HG02884 (cell line): ENCODE measurements around the gene CDHR1.
"Not testable (repeated sequence)": the region's sequence is repeated elsewhere in the genome, so short reads cannot be mapped to it uniquely, and the experiment has no call there.

ENCODE experiments used
- ATAC-seq: cut with Tn5 transposase; IDR thresholded peaks from one replicate; pipeline ENCODE4 v1.9.1; 2021; ENCODE audit warnings: mild to moderate bottlenecking, moderate library complexity; ENCODE audit not compliant: unreplicated experiment

CDHR1 gene

GRCh38 chr10:84194424-84195043, at the start of gene CDHR1:
Gene CDHR1 (plus strand): TSS chr10:84194537. CDS start chr10:84194761, 224 bp downstream.
- peak; percentile 77 for ATAC-seq

DNA sequence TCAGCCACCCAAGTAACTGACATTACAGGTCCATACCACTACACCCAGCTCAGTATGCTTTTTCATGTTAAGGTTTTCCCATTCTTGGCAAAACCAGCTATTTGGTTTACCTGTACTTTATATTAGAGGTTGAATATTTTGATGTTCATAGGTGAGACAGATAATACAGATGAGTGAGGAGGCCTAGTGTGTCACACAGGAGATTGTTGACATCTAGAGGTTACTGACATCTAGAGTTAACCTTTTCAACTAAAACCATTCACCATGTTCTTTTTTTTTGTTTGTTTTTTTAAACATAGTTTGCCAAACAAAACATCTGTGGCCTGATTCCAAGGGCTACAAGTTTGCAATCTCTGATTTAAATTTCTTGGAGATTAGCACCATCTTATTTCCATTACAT, 47.0 kb upstream of the CDHR1 start:
- no peak for ATAC-seq

- ATAC-seq: peak; percentile 79
These were observed 46.2 kb upstream of the CDHR1 start for GRCh38 chr10:84148006-84148597.

GRCh38 chr10:84149854-84150253, 44.5 kb upstream of the CDHR1 start:
- ATAC-seq: no peak

- ATAC-seq: no peak
These were observed 41.6 kb upstream of the CDHR1 start for GRCh38 chr10:84152769-84153168.

- ATAC-seq: no peak
These were observed 38.8 kb upstream of the CDHR1 start for GRCh38 chr10:84155521-84155920.

GRCh38 chr10:84156009-84156408, 38.3 kb upstream of the CDHR1 start:
- no peak for ATAC-seq

DNA sequence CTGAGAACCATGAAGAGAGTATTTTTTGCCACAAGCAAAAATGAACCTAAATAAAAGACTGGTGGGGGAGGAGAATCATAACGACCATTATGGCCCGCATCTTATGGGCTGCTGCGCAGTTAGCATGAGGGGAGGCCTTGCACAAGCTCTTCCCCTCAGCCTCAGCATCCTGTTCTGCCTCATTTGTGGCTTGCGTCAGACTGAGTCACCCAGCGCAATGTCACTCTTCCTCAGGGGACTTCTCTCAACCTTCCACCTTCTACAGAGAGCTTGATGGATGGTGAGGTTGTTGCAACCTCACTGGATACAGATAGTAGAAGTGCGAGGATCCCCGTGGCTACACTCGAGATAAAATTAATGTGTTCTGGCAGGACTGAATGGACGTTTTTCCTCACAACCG, 37.6 kb upstream of the CDHR1 start:
- ATAC-seq: no peak

- no peak for ATAC-seq
These were observed 36.3 kb upstream of the CDHR1 start for GRCh38 chr10:84158061-84158460.

- no peak for ATAC-seq
These were observed 35.8 kb upstream of the CDHR1 start for GRCh38 chr10:84158550-84158949.

DNA sequence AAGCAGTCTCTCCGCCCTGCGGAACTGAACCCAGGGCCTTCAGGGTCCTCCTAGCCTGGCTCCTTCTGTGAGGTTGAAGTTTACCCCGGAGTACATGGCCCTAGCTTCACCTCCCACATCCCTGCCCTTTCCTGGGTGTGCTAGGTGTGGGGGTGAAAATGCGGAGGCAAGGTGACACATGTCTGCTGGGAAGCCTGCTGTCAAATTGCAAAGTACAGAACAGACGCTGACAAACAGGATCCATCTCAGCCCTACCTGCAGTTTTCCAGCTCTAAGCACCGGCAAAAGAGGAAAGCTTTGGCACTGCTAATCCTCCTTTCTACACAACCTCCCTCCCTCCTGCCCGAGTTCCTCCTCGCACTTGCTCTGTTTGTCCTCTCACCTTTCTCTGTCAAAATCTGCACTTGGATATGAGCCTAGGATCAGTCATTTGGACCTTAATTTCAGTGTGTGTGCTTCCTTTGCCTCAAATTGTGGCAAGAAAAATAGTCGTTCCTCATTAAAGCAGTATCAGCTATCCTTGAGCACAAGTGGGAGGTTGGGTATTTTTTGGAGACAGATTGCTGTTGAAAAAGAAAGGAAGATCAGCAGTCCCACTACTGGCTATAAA, 35.2 kb upstream of the CDHR1 start:
- no peak for ATAC-seq

- ATAC-seq: no peak
These were observed 33.5 kb upstream of the CDHR1 start for GRCh38 chr10:84160663-84161362.

GRCh38 chr10:84163996-84164395, 30.3 kb upstream of the CDHR1 start:
- ATAC-seq: no peak

DNA sequence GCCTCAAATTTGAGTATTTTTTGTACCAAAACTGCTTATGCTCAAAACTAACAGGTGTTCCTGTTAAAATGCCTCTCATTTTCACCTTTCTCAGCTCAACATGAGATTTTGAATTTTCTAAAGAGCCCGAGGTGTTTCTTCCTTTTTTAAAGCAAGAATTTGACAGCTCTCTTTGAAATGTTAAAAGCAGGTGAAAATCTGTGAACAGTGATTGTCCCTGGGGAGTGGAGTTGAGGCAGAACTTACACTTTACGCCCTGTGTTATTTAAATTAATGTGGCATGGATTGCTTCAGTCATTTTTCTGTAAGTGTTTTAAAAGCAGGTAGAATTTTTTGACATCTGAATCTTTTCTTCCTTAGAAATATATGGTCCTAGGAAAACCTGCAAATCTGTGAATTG, 29.9 kb upstream of the CDHR1 start:
- no peak for ATAC-seq

DNA sequence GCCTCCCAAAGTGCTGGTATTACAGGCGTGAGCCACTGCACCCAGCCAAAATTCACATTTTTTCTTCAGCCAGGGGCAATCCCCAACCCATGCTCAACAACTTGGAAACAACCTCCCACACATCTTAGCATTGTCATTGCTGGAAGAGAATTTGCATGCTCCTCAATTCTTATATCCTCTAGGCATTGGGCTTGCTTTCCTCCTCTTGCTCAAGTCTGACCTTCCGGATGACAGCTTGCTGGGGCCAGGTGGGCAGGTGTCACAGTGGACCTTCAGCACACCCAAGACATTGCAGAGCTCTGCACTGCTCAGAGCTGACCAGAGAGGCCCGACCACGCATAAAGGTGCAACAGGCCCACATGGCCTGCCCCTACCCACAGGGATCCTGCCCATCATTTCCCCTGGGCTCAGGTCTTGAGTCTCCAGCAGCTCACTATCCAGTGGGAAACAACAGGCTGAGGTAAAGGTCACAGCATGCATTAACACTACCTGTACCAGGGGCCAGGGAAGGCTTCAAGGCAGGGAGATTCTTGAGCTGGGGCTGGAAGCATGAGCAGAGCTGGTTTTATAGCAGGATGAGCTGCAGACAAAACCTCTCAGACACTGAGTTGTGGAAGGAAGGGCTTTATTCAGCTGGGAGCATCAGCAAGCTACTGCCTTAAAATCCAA, 27.6 kb upstream of the CDHR1 start:
- peak; percentile 51 for ATAC-seq

DNA sequence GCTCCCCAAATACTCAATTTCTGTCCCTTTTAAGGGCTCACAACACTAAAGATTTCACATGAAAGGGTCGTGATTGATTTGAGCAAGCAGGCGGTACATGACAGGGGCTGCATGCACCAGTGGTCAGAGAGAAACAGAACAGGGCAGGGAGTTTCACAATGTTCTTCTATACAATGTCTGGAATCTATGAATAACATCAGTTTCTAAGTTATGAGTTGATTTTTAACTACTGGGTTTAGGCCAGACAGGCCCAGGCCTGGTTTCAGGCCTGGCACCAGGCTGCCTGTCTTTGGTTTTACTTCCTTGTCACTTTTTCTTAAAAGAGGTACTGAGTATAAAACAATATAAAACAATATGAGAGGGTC, 27.1 kb upstream of the CDHR1 start:
- peak; percentile 9 for ATAC-seq

DNA sequence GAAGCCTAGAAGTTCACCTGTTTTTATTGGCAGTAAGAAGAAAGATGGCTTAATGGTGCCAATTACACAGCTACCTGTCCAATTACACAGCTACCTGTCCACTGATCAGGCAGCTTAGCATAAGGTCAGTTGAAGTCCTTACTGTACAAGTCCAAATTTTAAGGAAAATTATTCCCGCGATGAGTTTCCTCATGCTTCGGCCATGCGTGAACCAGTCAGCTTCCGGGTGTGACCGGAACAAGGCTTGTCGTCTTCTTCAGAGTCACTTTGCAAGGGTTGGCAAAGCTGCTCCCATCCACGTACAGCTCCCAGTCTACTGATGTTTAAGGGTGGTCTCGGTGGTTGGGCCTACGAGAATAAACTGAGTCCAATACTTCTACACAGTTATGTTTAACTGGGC, 26.0 kb upstream of the CDHR1 start:
- ATAC-seq: not testable (repeated sequence)

DNA sequence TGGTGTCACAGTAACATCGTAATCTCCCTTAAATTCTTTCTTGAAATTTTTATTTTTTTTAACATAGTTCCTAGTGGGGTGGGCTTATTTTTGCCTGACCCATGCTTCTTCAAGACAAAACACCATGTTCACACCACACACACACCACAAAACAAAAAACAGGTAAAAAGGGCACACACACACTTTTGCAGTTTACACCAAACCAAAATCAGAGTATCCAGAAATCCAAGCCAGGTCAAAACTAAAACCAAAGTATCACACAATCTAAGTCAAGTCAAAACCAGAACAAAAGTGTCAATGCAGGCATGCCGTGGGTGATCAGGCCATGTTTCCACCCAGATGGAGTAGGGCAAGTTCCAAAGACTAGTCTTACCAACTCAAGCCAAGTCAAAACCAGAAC, 23.1 kb upstream of the CDHR1 start:
- ATAC-seq: not testable (repeated sequence)

DNA sequence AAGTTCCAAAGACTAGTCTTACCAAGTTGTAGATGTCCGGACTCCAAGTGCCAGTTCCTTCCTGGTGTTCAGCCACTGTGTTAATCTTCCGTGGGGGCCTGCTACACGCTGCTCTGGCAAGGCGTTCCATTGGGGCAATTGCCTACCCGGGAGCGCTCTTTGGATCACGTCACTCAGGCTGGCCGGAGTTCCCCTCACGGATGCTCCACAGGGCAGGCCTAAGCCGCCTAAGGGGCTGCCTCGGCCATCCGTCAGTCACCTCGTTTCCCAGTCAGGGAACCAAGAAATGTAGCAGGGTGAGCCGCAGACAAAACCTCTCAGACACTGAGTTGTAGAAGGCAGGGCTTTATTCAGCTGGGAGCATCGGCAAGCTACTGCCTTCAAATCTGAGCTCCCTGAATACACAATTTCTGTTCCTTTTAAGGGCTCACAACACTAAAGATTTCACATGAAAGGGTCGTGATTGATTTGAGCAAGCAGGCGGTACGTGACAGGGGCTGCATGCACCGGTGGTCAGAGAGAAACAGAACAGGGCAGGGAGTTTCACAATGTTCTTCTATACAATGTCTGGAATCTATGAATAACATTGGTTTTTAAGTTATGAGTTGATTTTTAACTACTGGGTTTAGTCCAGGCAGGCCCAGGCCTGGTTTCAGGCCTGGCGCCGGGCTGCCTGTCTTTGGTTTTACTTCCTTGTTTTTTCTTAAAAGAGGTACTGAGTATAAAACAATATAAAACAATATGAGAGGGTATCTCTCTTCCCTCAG, 22.5 kb upstream of the CDHR1 start:
- ATAC-seq: peak; percentile 34

DNA sequence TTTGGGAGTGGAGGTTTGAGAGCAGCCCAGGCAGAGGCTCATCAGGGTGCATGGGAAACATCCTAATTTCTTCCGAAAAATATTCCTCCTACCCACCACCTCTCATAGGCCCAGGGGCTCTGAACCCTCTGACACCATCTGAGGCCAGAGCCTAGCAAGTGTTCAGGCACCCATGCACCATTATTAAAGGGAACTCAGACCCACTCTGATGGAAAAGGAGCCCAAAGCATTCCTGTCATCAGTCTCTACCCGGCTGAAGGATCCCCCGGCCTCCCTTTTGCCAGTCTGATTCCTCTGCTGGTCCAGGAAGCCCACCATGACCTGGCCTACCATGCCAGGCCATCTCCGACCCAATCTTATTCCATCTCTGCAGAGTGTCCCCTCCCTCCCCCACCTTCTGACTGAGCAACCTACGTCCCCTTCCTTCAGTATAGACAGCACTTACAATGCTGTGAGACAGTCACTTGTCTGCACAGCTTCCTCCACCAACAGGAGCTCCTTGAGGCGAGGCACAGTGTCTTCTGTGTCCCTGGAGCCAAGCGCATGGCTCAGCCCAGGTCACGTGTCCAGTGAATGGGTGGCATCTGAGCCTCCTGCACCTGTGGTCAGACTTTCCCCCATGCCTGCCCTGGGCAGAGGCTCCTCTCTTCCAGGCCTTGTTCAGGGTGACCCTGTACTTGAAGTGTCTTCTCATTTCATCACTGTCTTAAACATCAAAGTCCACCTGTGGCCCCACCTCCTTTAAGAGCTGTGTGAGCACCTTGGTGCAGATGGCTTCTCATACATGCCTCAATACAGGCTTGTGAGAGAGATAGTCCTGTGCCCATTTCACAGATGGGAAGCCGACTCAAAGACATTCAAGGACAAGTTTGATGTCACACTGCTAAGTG, 21.6 kb upstream of the CDHR1 start:
- peak; percentile 54 for ATAC-seq
